K562 (cell line): ENCODE results near the gene SLC25A28. TPM values are rescaled to one million over a fixed set of nuclear protein-coding genes. Genes with fewer than 3 reads are reported as not detected.

Experiments
- ATAC-seq: fragments of 200-7000 bp; cut with Tn5 transposase; 3 replicates; pipeline ENCODE4 v1.9.1; 2020; ENCODE audit warnings: moderate library complexity
- BruUV-seq: library from RNA; stranded (reverse); fragments of 400-500 nt; replicated peaks from 2 replicates; lab custom pipeline; 2021; lab: Mats Ljungman, UMichigan
- CTCF ChIA-PET: fragments of 300-600 bp; formaldehyde crosslinking; extraction: SDS; loops from one replicate; lab custom pipeline; 2021; ENCODE audit warnings: low intra/inter-chr PET ratio; lab: Yijun Ruan, JAX
- POLR2A ChIA-PET: fragments of 300-600, 350-650 bp; sonication (Branson Sonifier 250); formaldehyde crosslinking; extraction: SDS; loops from one replicate; lab custom pipeline; 2021; ENCODE audit warnings: antibody characterized with exemption, inconsistent platforms; lab: Yijun Ruan, JAX
- DNase-seq, 4 experiments: peaks; one replicate each; pipeline versions ENCODE4 v3.0.0 to v3.0.0-alpha.2; 2011 to 2018; ENCODE audit warnings: low spot score in 3 of 4, mixed read lengths in 3 of 4; ENCODE audit errors: extremely low read depth in 1 of 4
- FAIRE-seq: peaks from 2 replicates; lab custom pipeline; 2011; peaks lifted over from hg19 to GRCh38; lab: Jason Lieb, UNC
- H2AFZ ChIP-seq: 2 replicates; pipeline ENCODE4 v1.6.0; 2011; ENCODE audit warnings: low read depth, low read length, control low read depth, inconsistent platforms
- H3K27ac ChIP-seq: fragments of 200-600 bp; 3 replicates; pipeline ENCODE4 v1.8.0; 2011; ENCODE audit warnings: low read depth, mild to moderate bottlenecking, control low read depth, inconsistent platforms, low read length, moderate library complexity, mixed read lengths; ENCODE audit errors: extremely low read depth
- H3K27me3 ChIP-seq, 2 experiments: fragments of 300-600 bp in 1 of 2; 2 replicates in 1 of 2; 3 replicates in 1 of 2; pipeline versions ENCODE4 v1.6.0 to v1.8.0; 2011; ENCODE audit warnings: inconsistent platforms in 2 of 2, low read length in 2 of 2, mild to moderate bottlenecking in 1 of 2, mixed read lengths in 1 of 2, moderate library complexity in 1 of 2; ENCODE audit not compliant: control insufficient read depth in 2 of 2, insufficient read depth in 2 of 2
- H3K36me3 ChIP-seq: fragments of 300-600 bp; 3 replicates; pipeline ENCODE4 v1.8.0; 2011; ENCODE audit warnings: mild to moderate bottlenecking, low read length, inconsistent platforms; ENCODE audit not compliant: control insufficient read depth, insufficient read depth
- H3K4me1 ChIP-seq, 2 experiments: fragments of 200-600 bp in 1 of 2; replicated peaks in 1 of 2; 2 replicates in 1 of 2; 3 replicates in 1 of 2; pipeline versions ENCODE4 v1.5.1 to v1.8.0; 2011; ENCODE audit warnings: inconsistent platforms in 2 of 2, low read length in 2 of 2, mild to moderate bottlenecking in 1 of 2, mixed read lengths in 1 of 2, moderate library complexity in 1 of 2; ENCODE audit not compliant: control insufficient read depth in 2 of 2, insufficient read depth in 2 of 2
- H3K4me2 ChIP-seq: 2 replicates; pipeline ENCODE4 v1.6.1; 2011; ENCODE audit warnings: low read length, control low read depth, inconsistent platforms, mixed read lengths; ENCODE audit not compliant: insufficient read depth
- H3K4me3 ChIP-seq: fragments of 200-600 bp; sonication (generic), shearing (Covaris generic); 2 replicates; pipeline ENCODE4 v1.5.1; 2016; ENCODE audit warnings: control low read depth, inconsistent platforms
- H3K79me2 ChIP-seq: fragments of 200-600 bp; 3 replicates; pipeline ENCODE4 v1.8.0; 2011; ENCODE audit warnings: low read length, inconsistent platforms; ENCODE audit not compliant: control insufficient read depth, insufficient read depth
- H3K9ac ChIP-seq, 2 experiments: 2 replicates each; pipeline versions ENCODE4 v1.6.0 to v1.6.1; 2011; ENCODE audit warnings: low read depth in 2 of 2, low read length in 2 of 2, control low read depth in 1 of 2, inconsistent platforms in 1 of 2, mild to moderate bottlenecking in 1 of 2, mixed read lengths in 1 of 2; ENCODE audit not compliant: insufficient read depth in 1 of 2
- H3K9me1 ChIP-seq: one replicate; pipeline ENCODE4 v1.6.0; 2011; ENCODE audit warnings: inconsistent platforms, mild to moderate bottlenecking, low read length, moderate library complexity; ENCODE audit not compliant: control insufficient read depth, insufficient read depth
- H3K9me3 ChIP-seq: replicated peaks from 2 replicates; pipeline ENCODE4 v1.5.1; 2011; ENCODE audit warnings: low read depth, low read length, inconsistent platforms; ENCODE audit not compliant: control insufficient read depth, insufficient read depth
- H4K20me1 ChIP-seq: replicated peaks from 2 replicates; pipeline ENCODE4 v1.6.1; 2011; ENCODE audit warnings: low read length, inconsistent platforms, mixed read lengths; ENCODE audit not compliant: control insufficient read depth, insufficient read depth
- CSDE1 ChIP-seq, 2 experiments: fragments of 450-650 bp; IDR thresholded peaks; 2 replicates each; pipeline ENCODE4 v1.6.1; 2016; ENCODE audit warnings: mild to moderate bottlenecking in 1 of 2
- E2F3 ChIP-seq: fragments of 250-450 bp; sonication (Bioruptor Pico); IDR thresholded peaks from 2 replicates; pipeline ENCODE4 v1.4.0; 2020; ENCODE audit warnings: mild to moderate bottlenecking
- MCM5 ChIP-seq: fragments of 450-650 bp; IDR thresholded peaks from 2 replicates; pipeline ENCODE4 v1.6.1; 2016; ENCODE audit warnings: low read depth
- POLR3A ChIP-seq: IDR thresholded peaks from 2 replicates; pipeline ENCODE4 v1.6.1; 2011; ENCODE audit warnings: borderline replicate concordance, mild to moderate bottlenecking, moderate library complexity; ENCODE audit not compliant: insufficient read length, insufficient read depth; ENCODE audit errors: extremely low read depth
- SMAD1 ChIP-seq: fragments of 150-350 bp; IDR thresholded peaks from 2 replicates; pipeline ENCODE4 v1.6.1; 2014; ENCODE audit warnings: low read length, low read depth; ENCODE audit not compliant: partially characterized antibody
- ZBTB1 ChIP-seq: sonication (generic); formaldehyde crosslinking; IDR thresholded peaks from 2 replicates; pipeline ENCODE4 v1.8.1; 2023; ENCODE audit warnings: missing genetic modification reagents, low read depth, mild to moderate bottlenecking, borderline replicate concordance
- WGBS: fragments of 100-300 bp; shearing (Covaris generic); methylation state at CpG from one replicate; pipeline ENCODE4 v1.1.6; 2016; ENCODE audit warnings: low coverage, mixed read lengths; ENCODE audit not compliant: insufficient coverage; ENCODE audit errors: missing lambda C conversion rate; 5-methylcytosine and 5-hydroxymethylcytosine counted together
- in situ Hi-C: fragments of 300-500 bp; cut with MboI; formaldehyde crosslinking; loops from 4 replicates; pipeline ENCODE4 v1.15.0; 2018; ENCODE audit warnings: inconsistent platforms, mixed read lengths
- intact Hi-C: fragments of 100-400 bp; cut with micrococcal nuclease; formaldehyde crosslinking; loops from 2 replicates; pipeline ENCODE4 v1.14.2; 2022
- polyA plus RNA-seq, 8 experiments: library from polyadenylated mRNA; depleted of rRNA in 4 of 8; stranded (reverse) in 5 of 8; unstranded in 3 of 8; fragments of >200 nt; fragmentation: Nextera tagmentation in 2 of 8; fragmentation: Illumina TruSeq in 1 of 8; extraction: Ambion mirVana in 2 of 8; extraction: Trizol in 1 of 8; gene quantifications; 2 replicates each; pipeline versions ENCODE4 v1.2.1 to v1.2.3, GENCODE V29; 2011 to 2014; ENCODE audit warnings: inconsistent platforms in 1 of 8, missing spikeins in 1 of 8
- total RNA-seq, 7 experiments: library from RNA; depleted of rRNA in 6 of 7; stranded (reverse); fragments of >200 nt in 6 of 7; fragmentation: Illumina TruSeq in 2 of 7; extraction: Trizol in 2 of 7; gene quantifications; 2 replicates each; pipeline versions ENCODE4 v1.2.1 to v1.2.3, GENCODE V29; 2011 to 2021; ENCODE audit warnings: low replicate concordance in 1 of 7
- TF ChIP-seq, protein P1 (sequence below), 2 experiments: fragments of 450-650 bp in 1 of 2; sonication (generic) in 1 of 2; formaldehyde crosslinking; conservative IDR thresholded peaks; 2 replicates each; pipeline versions ENCODE4 v1.4.0 to v1.8.1; 2020 to 2022; ENCODE audit warnings: mild to moderate bottlenecking in 1 of 2, missing genetic modification reagents in 1 of 2
- TF ChIP-seq, protein P2 (sequence below): fragments of 250-450 bp; sonication (Bioruptor Pico); IDR thresholded peaks from 2 replicates; pipeline ENCODE4 v1.8.0; 2022; ENCODE audit warnings: inconsistent platforms, mild to moderate bottlenecking, moderate library complexity, borderline replicate concordance
- TF ChIP-seq, protein P3 (sequence below): fragments of 450-650 bp; IDR thresholded peaks from 2 replicates; pipeline ENCODE4 v1.6.1; 2016; ENCODE audit warnings: mild to moderate bottlenecking, moderate library complexity

The SLC25A28 gene
- total and polyA plus RNA-seq, 9 of the 15 experiments (the other 6 are each of a cell fraction or from before 2014, with no cell fraction given) = 6.2 to 32.3 (median 18.8) TPM

DNA sequence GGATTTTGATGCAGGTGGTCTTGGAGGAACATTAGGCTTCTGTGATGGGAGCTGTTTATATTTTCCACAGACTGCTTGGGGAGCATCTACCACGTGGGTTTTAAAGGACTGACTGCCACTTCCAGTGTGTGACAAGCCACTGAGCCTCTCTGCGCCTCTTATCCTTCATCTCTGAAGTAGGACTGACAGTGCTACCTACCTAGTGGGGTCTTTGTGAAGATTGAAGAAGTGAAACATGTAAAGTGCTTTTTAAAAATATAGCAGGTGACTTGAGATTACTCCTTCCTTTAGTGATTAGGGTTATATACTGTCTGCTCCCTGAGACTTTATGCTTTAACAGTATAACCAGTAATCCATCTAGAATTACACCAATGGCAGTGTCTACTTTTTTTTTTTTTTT lies 57.6 kb downstream of the SLC25A28 start:
- ATAC-seq (no peak), FAIRE-seq (no peak), DNase-seq (no peak)
- CTCF ChIA-PET = no interaction called here
- Histone ChIP-seq H3K9me3 (no peaks in the 10 kb centered on the region), H2AFZ (no peak overlapping the region), H4K20me1 (no peaks in the 10 kb centered on the region), H3K27ac (no peak overlapping the region), H3K4me1 (no peaks in the 10 kb centered on the region), H3K36me3 (no peaks in the 10 kb centered on the region), H3K9me1 (no peaks in the 10 kb centered on the region), H3K9ac (no peak overlapping the region), H3K27me3 (peaks cover 0 to 6% of the 10 kb centered on the region in 2 experiments; a peak in 3 of 5 replicates), H3K79me2 (no peaks in the 10 kb centered on the region), H3K4me2 (no peak overlapping the region), H3K4me3 (no peak overlapping the region)
- WGBS = 0% methylated on average over 2 of the region's 2 CpGs
- intact Hi-C loops (loop anchor here (10.0 kb wide), 1 partner anchor 78 kb away; no protein-coding TSS in a partner anchor), in situ Hi-C loops (loop anchor here (5.0 kb wide), 1 partner anchor 50 kb away; no protein-coding TSS in a partner anchor)
- POLR2A ChIA-PET = interaction anchor here (0.6 kb wide), 1 partner anchor 146 kb away, joined by 3 read pairs; no protein-coding TSS in a partner anchor
- no TSS peak for BruUV-seq
- no peak for TF ChIP-seq SMAD1
- no peak for TF ChIP-seq E2F3
- TF ChIP-seq CSDE1 (IDR thresholded peaks at IDR 0.05) = no peak
- TF ChIP-seq, protein P1, sequence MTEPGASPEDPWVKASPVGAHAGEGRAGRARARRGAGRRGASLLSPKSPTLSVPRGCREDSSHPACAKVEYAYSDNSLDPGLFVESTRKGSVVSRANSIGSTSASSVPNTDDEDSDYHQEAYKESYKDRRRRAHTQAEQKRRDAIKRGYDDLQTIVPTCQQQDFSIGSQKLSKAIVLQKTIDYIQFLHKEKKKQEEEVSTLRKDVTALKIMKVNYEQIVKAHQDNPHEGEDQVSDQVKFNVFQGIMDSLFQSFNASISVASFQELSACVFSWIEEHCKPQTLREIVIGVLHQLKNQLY (CRISPR knock-in tag; conservative IDR thresholded peaks at IDR 0.05) = no peak
- TF ChIP-seq, protein P2, sequence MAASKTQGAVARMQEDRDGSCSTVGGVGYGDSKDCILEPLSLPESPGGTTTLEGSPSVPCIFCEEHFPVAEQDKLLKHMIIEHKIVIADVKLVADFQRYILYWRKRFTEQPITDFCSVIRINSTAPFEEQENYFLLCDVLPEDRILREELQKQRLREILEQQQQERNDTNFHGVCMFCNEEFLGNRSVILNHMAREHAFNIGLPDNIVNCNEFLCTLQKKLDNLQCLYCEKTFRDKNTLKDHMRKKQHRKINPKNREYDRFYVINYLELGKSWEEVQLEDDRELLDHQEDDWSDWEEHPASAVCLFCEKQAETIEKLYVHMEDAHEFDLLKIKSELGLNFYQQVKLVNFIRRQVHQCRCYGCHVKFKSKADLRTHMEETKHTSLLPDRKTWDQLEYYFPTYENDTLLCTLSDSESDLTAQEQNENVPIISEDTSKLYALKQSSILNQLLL (CRISPR knock-in tag) = no peak
- TF ChIP-seq, protein P3, sequence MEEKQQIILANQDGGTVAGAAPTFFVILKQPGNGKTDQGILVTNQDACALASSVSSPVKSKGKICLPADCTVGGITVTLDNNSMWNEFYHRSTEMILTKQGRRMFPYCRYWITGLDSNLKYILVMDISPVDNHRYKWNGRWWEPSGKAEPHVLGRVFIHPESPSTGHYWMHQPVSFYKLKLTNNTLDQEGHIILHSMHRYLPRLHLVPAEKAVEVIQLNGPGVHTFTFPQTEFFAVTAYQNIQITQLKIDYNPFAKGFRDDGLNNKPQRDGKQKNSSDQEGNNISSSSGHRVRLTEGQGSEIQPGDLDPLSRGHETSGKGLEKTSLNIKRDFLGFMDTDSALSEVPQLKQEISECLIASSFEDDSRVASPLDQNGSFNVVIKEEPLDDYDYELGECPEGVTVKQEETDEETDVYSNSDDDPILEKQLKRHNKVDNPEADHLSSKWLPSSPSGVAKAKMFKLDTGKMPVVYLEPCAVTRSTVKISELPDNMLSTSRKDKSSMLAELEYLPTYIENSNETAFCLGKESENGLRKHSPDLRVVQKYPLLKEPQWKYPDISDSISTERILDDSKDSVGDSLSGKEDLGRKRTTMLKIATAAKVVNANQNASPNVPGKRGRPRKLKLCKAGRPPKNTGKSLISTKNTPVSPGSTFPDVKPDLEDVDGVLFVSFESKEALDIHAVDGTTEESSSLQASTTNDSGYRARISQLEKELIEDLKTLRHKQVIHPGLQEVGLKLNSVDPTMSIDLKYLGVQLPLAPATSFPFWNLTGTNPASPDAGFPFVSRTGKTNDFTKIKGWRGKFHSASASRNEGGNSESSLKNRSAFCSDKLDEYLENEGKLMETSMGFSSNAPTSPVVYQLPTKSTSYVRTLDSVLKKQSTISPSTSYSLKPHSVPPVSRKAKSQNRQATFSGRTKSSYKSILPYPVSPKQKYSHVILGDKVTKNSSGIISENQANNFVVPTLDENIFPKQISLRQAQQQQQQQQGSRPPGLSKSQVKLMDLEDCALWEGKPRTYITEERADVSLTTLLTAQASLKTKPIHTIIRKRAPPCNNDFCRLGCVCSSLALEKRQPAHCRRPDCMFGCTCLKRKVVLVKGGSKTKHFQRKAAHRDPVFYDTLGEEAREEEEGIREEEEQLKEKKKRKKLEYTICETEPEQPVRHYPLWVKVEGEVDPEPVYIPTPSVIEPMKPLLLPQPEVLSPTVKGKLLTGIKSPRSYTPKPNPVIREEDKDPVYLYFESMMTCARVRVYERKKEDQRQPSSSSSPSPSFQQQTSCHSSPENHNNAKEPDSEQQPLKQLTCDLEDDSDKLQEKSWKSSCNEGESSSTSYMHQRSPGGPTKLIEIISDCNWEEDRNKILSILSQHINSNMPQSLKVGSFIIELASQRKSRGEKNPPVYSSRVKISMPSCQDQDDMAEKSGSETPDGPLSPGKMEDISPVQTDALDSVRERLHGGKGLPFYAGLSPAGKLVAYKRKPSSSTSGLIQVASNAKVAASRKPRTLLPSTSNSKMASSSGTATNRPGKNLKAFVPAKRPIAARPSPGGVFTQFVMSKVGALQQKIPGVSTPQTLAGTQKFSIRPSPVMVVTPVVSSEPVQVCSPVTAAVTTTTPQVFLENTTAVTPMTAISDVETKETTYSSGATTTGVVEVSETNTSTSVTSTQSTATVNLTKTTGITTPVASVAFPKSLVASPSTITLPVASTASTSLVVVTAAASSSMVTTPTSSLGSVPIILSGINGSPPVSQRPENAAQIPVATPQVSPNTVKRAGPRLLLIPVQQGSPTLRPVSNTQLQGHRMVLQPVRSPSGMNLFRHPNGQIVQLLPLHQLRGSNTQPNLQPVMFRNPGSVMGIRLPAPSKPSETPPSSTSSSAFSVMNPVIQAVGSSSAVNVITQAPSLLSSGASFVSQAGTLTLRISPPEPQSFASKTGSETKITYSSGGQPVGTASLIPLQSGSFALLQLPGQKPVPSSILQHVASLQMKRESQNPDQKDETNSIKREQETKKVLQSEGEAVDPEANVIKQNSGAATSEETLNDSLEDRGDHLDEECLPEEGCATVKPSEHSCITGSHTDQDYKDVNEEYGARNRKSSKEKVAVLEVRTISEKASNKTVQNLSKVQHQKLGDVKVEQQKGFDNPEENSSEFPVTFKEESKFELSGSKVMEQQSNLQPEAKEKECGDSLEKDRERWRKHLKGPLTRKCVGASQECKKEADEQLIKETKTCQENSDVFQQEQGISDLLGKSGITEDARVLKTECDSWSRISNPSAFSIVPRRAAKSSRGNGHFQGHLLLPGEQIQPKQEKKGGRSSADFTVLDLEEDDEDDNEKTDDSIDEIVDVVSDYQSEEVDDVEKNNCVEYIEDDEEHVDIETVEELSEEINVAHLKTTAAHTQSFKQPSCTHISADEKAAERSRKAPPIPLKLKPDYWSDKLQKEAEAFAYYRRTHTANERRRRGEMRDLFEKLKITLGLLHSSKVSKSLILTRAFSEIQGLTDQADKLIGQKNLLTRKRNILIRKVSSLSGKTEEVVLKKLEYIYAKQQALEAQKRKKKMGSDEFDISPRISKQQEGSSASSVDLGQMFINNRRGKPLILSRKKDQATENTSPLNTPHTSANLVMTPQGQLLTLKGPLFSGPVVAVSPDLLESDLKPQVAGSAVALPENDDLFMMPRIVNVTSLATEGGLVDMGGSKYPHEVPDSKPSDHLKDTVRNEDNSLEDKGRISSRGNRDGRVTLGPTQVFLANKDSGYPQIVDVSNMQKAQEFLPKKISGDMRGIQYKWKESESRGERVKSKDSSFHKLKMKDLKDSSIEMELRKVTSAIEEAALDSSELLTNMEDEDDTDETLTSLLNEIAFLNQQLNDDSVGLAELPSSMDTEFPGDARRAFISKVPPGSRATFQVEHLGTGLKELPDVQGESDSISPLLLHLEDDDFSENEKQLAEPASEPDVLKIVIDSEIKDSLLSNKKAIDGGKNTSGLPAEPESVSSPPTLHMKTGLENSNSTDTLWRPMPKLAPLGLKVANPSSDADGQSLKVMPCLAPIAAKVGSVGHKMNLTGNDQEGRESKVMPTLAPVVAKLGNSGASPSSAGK = no peak
- TF ChIP-seq MCM5 = no peak
- no peak for TF ChIP-seq POLR3A
- no peak for TF ChIP-seq ZBTB1
- TF ChIP-seq, all 486 proteins: peak for 0
